HL-60/S4 treated with phorbol 12-myristate 13-acetate at 8.2 ng/mL for 4 days and 3 days (cell line): Measurements from ENCODE around the gene FAM163B.
"Not testable (repeated sequence)": the region's sequence is repeated elsewhere in the genome, so short reads cannot be mapped to it uniquely, and the experiment has no call there.

Experiments
- in situ Hi-C: fragments of 300-500 bp; cut with MboI; formaldehyde crosslinking; loops from 2 replicates; pipeline ENCODE4 v1.15.0; 2022; ENCODE audit warnings: low sequenced_read_pairs

Gene FAM163B

DNA sequence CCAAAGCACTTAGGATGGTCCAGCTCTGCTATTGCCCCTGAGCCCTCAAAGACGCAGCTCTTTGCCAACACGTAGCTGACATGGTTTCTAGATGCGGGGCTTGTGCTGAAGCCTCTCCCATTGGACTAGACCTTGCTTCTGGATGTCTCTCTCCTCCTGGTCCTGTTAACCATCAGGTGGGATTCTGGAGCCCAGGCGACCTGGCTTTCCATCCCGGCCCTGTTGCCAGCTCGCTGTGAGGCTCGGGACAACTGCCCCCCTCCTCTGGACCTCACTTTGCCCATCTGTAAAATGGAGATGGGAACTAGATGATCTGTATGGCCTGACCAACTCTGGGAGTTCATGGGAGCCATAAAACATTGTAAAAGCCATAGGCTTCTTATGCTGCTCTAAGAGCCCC, 31.0 kb upstream of the FAM163B start:
- in situ Hi-C loops: no loop called here

DNA sequence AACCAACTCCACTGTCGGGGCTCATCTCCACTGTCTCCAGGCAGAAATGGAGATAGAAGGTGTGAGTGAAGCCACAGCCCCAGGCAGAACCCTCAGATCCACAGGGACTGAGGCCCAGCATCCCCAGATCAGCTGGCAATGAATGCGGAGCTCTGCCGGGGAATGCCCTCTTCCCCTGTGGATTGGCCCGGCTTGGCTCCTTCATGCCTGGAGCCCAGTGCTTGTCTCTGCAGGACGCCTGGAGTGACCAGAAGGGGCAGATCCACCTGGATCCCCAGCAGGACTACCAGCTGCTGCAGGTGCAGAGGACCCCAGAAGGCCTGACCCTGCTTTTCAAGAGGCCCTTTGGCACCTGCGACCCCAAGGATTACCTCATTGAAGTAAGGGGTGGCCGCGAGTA, 30.4 kb upstream of the FAM163B start:
- in situ Hi-C loops: no loop called here

- in situ Hi-C loops: no loop called here
Observed at GRCh38 chr9:133638711-133639110, 29.5 kb upstream of the FAM163B start.

DNA sequence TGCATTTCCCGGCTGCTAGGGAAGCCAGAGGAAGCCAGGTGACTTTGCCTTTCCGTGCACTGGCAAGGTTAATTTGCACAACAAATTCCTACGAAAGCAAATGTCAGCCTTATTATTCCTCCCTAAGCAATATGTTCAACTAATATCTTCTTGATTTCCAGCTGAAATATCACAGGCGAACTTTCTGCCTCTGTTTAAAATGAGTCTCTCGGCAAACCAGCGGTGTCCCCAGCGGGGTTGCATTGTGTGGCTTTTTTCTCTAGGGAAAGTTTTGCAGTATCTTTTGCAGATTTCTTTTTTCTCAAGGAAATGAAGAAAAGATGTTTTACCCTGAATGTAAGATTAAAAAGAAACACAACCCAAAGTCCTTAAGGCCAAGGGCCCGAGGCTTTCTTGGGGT, 28.9 kb upstream of the FAM163B start:
- in situ Hi-C loops: no loop called here

DNA sequence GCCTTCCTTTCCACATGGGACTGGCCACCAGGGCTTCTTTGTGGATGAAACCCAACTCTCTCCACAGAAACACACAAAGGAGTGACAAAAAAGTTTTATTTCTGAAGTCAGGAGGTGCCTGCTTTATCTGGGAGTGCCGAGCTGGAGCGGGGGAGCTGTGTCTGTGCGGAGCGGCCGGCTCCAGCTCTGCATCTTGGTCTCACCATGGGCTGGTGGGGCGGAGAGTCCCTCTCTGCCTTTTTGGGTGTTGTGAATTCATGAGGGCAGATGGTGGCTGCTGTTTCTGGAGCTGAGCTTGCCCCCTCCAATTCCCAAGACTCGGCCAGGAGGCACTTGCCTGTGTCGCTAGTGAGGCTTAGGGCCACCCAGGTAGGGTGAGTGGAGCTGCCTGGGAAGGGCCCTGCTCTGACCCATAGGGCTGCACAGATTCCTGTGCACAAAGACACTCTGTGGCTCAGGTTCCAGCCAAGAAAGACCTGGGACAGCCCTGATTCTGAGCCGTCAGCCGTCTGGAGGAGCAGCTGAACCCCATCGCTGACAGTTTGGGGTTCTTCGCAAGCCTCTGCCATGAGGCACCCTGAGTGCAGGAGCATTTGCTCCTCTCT, 28.4 kb upstream of the FAM163B start:
- in situ Hi-C loops: no loop called here

- in situ Hi-C loops: no loop called here
Observed at GRCh38 chr9:133636902-133637301, 27.7 kb upstream of the FAM163B start.

DNA sequence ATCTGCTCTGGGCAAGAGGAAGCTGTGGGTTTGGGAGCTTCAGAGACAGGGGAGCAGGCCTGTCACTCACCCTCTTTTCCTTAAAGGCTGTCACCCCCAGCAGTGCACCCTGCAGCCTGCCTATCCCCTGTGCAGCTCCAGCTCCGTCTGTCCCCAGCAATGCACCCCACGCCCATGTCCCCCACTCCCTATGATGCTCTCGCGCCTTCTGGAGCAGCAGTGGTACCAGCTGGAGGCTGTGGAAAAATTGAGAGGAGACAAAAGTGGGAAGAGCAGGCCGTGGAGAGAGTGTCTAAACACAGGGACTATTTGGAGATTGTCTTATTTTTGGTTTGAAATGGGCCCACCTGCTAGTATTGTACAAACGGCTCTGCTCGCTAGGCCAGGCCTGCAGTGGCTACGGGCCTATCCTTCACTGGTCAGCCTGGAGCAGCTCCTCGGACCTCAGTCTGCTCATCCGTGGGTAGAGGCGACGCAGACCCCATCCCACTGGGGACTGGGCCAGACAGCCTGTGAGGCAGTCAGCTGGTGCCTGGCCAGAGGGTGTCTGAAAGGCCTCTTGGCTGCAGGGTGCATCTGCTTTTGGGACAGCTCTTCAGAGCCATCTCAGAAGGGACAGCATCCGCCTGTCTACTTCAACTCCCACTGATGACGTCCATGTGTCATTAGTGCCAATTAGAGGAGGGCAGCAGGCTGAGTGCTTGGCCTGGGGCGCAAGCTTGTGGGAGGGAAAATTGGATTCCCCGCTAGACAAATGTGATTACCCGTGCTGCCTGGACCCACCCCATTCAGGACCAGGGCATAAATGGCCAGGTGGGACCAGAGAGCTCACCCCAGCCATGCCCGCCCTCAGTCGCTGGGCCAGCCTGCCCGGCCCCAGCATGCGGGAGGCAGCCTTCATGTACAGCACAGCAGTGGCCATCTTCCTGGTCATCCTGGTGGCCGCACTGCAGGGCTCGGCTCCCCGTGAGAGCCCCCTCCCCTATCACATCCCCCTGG, 26.6 kb upstream of the FAM163B start, which contains the start of gene DBH:
DBH (plus strand) TSS at position 831 of the 999 bp plus-strand sequence; CDS start at position 840, 9 bp downstream.
- in situ Hi-C loops: no loop called here

DNA sequence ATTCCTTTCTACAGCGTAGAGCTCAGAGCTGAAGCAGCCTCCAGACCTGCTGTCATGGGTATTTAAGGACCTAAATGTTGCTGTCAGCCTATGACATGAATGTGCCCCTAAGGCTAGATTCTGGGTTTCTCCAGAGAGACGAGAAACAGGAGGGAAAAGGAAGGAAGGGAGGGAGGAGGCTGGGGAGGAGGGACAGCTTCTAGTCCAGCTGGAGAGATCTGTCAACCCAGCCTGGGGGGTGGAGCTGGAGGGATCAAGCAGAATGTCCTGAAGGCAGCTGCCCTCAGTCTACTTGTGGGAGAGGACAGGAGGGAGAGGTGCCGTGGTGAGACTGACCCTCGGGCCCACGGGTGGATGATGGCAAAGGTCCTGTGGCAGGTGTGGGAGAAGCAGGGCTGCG, 25.9 kb upstream of the FAM163B start:
- in situ Hi-C loops: no loop called here

GRCh38 chr9:133634081-133634691, 25.0 kb upstream of the FAM163B start:
- in situ Hi-C loops: no loop called here

DNA sequence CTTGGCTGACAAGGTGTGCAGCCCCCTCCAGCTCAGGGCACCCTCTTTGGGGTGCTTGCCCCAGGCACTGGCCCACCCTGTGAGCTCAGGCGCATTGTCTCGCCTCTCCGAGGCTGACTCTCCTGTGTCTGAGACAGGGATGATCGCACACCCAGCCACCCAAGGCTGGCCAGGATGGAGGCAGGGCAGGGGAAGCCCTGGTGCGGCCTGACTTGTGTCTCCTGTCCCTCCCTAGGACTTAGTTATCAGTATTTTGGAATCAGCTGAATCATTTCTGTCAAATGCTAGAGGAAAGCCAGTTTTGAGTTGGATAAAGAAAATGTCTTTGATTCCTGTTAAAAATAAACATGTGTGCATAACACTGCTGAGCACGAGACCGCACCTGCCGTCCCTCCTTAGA, 24.5 kb upstream of the FAM163B start:
- in situ Hi-C loops: no loop called here

GRCh38 chr9:133632806-133633680, 23.9 kb upstream of the FAM163B start:
- in situ Hi-C loops: no loop called here

GRCh38 chr9:133631111-133631510, 21.9 kb upstream of the FAM163B start:
- in situ Hi-C loops: no loop called here

- in situ Hi-C loops: no loop called here
Observed at GRCh38 chr9:133629221-133630110, 20.3 kb upstream of the FAM163B start.

GRCh38 chr9:133628766-133629165, 19.6 kb upstream of the FAM163B start:
- in situ Hi-C loops: no loop called here

GRCh38 chr9:133627341-133627740, 18.2 kb upstream of the FAM163B start:
- in situ Hi-C loops: no loop called here

- in situ Hi-C loops: not testable (repeated sequence)
Observed at GRCh38 chr9:133626008-133626407, 16.8 kb upstream of the FAM163B start.

DNA sequence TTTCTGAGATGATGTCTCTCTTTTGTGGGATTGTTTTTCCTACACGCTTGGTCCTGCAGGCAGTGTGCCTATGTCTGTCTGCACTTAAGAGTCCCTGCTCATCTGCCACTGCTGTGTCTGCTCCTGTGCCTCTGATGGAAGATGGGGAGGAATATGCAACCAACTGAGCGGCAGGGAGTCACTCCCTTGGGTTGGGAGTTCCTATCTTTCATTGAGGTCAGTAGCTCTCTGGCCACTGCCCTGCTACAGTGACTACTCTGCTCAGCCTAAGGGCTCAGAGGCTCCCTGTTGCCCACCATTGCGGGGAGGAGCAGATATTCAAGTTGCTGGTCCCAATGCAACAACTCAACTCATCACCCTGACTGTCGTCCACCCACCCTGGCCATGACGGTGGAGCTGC, 13.4 kb upstream of the FAM163B start:
- in situ Hi-C loops: no loop called here

- in situ Hi-C loops: no loop called here
Observed at GRCh38 chr9:133621725-133622267, 12.6 kb upstream of the FAM163B start.

DNA sequence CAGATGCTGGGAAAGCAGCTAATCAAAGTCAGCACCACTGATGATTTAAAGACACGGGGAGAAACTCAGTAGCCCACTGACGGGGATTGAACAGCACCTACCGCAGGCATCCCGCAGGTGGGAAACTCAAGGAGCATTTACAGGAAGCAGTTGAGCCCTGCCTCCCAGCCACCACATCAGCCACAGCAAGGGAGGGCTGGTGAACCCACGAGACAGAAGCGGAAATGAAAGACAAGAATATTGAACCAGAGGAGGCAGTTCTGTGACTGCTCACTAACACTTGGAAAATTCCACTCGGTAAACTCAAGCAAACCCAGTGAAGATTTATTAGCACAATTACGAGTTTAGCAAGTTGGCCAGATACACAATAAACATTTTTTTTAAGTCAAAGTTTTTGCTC, 10.6 kb upstream of the FAM163B start:
- in situ Hi-C loops: no loop called here
